Daoy (cell line): ENCODE results near the gene CPT2. TPM values are rescaled to one million over a fixed set of nuclear protein-coding genes. Genes with fewer than 3 reads are reported as not detected.

ENCODE experiments used
- DNase-seq: peaks from one replicate; pipeline ENCODE4 v3.0.0-alpha.2; 2015; ENCODE audit warnings: low read depth
- total RNA-seq: library from RNA; depleted of rRNA; stranded (reverse); fragments of >200 nt; shearing (Covaris generic); gene quantifications from 2 replicates; pipeline ENCODE4 v1.2.3, GENCODE V29; 2014; rRNA removed

CPT2 gene
- total RNA-seq: 13.7 and 18.3 TPM in 2 replicates

GRCh38 chr1:53196485-53197290 lies at the start of gene CPT2:
Gene CPT2 (plus strand): TSS chr1:53196824. CDS start chr1:53196944, 120 bp downstream.
- DNase-seq: peak; percentile 97

GRCh38 chr1:53147174-53147573 lies 49.5 kb upstream of the CPT2 start:
- DNase-seq: no peak

- peak; percentile 46 for DNase-seq
Measured at GRCh38 chr1:53148123-53148522, 48.5 kb upstream of the CPT2 start.

- DNase-seq: no peak
Measured at GRCh38 chr1:53153752-53154151, 42.9 kb upstream of the CPT2 start.

GRCh38 chr1:53154859-53155438 lies 41.7 kb upstream of the CPT2 start:
- no peak for DNase-seq

GRCh38 chr1:53155534-53155933 lies 41.1 kb upstream of the CPT2 start:
- no peak for DNase-seq

- DNase-seq: no peak
Measured at GRCh38 chr1:53155945-53156344, 40.7 kb upstream of the CPT2 start.

GRCh38 chr1:53156783-53157182 lies 39.8 kb upstream of the CPT2 start:
- DNase-seq: no peak

GRCh38 chr1:53158900-53159299 lies 37.7 kb upstream of the CPT2 start:
- no peak for DNase-seq

GRCh38 chr1:53160924-53161378 lies 35.7 kb upstream of the CPT2 start:
- no peak for DNase-seq

- DNase-seq: no peak
Measured at GRCh38 chr1:53162621-53163020, 34.0 kb upstream of the CPT2 start.

GRCh38 chr1:53163291-53163768 lies 33.3 kb upstream of the CPT2 start:
- no peak for DNase-seq

- DNase-seq: no peak
Measured at GRCh38 chr1:53165408-53165961, 31.1 kb upstream of the CPT2 start.

GRCh38 chr1:53166366-53166765 lies 30.3 kb upstream of the CPT2 start:
- no peak for DNase-seq

- no peak for DNase-seq
Measured at GRCh38 chr1:53166912-53167311, 29.7 kb upstream of the CPT2 start.

GRCh38 chr1:53172426-53173128 lies 24.0 kb upstream of the CPT2 start:
- DNase-seq: peak; percentile 45

- peak; percentile 17 for DNase-seq
Measured at GRCh38 chr1:53174971-53175913, 21.4 kb upstream of the CPT2 start.

- no peak for DNase-seq
Measured at GRCh38 chr1:53176452-53177208, 20.0 kb upstream of the CPT2 start.

- no peak for DNase-seq
Measured at GRCh38 chr1:53180226-53180625, 16.4 kb upstream of the CPT2 start.

- DNase-seq: no peak
Measured at GRCh38 chr1:53180951-53181350, 15.7 kb upstream of the CPT2 start.
